ENCODE results near the gene BCAS3.

Gene BCAS3

DNA sequence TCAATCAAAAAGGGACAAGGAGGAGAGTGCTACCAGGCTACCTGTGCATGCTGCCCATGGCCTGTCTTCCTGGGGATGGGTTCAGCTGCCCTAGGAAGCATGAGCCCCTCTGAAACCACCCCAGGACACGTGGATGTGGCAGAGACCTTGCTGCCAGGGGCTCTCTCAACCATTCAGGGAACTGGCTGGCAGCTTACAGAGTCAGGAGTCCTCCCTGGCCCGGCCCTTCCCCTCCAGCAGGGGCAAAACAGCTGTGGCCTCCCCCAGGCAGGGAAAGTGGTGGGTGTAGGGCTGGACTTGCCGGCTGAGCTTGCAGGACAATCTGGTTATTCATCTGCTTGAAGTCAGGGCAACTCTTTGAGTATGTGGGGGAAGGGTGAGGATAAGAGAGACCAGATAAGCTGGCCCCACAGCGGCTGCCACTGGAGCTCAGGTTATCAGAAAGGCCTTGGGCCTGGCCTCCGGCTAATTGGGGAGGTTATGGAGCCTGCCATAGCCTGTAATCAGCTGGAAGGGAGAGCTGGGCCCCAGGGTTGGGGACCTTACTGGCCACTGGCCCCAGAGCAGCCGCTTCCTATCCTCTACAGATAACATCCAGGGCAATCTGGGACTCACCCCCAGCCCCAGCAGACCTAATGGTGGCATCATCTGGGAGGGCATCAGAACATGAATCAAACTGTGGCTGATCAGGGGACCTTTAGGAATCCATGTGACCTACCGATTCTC, 716.4 kb downstream of the BCAS3 start:
- Histone ChIP-seq H3K4me1 (ENCODE audit: insufficient read depth, low read length) (peaks cover 16% of the 10 kb centered on the region), H3K36me3 (ENCODE audit: insufficient read depth, low read length) (no peaks in the 10 kb centered on the region), H3K4me3 (ENCODE audit: low read length) (no peak overlapping the region), H3K9me3 (ENCODE audit: low read length) (no peaks in the 10 kb centered on the region), H2AFZ (ENCODE audit: low read depth, low read length) (no peak overlapping the region), H3K27me3 (ENCODE audit: insufficient read depth, low read length) (peaks cover 50% of the 10 kb centered on the region)

DNA sequence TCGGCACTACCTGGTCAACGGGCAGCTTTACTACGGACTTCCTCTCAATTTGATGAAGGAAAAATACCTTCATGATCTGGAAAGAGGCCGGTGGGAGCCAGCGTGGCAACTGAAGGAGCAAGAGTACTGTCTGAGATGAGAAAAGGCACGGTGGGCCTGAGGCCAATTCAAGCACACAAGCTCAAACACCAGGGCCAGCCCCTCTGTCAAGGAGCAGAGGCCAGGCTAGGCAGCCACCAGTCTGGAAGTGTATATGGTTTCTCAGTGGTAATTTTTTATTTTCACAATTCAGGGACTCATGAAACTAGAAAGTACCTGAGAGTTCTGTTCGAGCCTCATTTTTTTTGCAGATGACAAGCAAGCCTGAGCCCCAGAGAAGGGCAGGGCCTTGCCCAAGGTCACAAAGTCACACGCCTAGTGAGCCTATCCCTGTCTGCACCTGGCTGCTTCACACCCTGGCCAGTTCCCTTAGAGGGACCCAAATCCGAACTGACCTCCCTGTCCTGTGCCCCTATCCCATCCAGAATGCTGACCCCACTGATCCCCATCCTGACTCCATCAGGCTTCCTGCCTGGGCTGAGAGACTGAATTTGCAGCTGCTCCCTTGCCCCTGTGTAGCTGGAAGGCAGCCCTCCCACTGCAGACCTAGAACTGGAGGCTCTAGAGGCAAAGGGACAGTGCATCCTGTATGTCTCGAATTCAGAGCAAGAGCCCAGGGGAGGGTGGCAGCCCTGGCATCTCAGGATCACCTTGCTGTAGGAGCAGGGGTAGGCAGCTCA, 717.2 kb downstream of the BCAS3 start:
- Histone ChIP-seq H3K27me3 (ENCODE audit: insufficient read depth, low read length) (peaks cover 52% of the 10 kb centered on the region), H3K4me3 (ENCODE audit: low read length) (no peak overlapping the region), H3K36me3 (ENCODE audit: insufficient read depth, low read length) (no peaks in the 10 kb centered on the region), H2AFZ (ENCODE audit: low read depth, low read length) (no peak overlapping the region), H3K4me1 (ENCODE audit: insufficient read depth, low read length) (peaks cover 18% of the 10 kb centered on the region), H3K9me3 (ENCODE audit: low read length) (no peaks in the 10 kb centered on the region)

- peaks cover 52% of the 10 kb centered on the region for H3K27me3 ChIP-seq (ENCODE audit: insufficient read depth, low read length)
- H3K9me3 ChIP-seq (ENCODE audit: low read length), result no peaks in the 10 kb centered on the region
- H3K4me3 ChIP-seq (ENCODE audit: low read length), result no peak overlapping the region
- peaks cover 18% of the 10 kb centered on the region for H3K4me1 ChIP-seq (ENCODE audit: insufficient read depth, low read length)
- H2AFZ ChIP-seq (ENCODE audit: low read depth, low read length), result no peak overlapping the region
- no peaks in the 10 kb centered on the region for H3K36me3 ChIP-seq (ENCODE audit: insufficient read depth, low read length)
Observed at GRCh38 chr17:61395409-61395982, 717.8 kb downstream of the BCAS3 start.

DNA sequence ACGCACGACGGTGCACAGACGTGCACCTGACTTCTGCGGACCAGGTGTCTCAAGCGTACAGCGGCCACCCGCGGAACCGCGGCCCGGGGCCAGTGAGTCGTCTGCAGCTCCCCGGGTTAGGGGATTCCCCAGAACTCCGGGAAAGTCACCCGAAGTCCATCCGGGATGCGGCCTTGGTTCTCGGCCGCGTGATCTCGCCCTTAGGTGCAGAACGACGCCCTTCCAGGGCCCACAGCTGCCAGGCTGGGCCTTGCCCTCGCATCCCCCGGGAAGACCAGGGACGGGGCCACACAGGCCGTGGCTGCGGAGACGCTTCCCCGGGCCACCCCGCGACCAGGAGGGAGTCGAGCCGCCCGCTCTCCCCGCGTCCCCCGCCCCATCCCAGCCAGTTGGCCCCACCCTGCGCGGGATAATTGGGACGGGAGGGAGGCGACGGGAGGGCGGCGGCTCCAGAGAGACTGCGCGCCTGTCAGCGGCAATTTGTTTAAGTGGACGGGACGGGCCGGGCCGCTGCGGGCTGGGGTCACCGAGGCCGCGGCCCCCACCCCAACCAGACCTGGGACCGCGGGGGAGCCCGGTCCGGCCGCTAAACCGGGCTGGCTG, 718.4 kb downstream of the BCAS3 start:
- H3K9me3 ChIP-seq (ENCODE audit: low read length), result no peaks in the 10 kb centered on the region
- H3K36me3 ChIP-seq (ENCODE audit: insufficient read depth, low read length), result no peaks in the 10 kb centered on the region
- peaks cover 22% of the 10 kb centered on the region for H3K4me1 ChIP-seq (ENCODE audit: insufficient read depth, low read length)
- peaks cover 58% of the 10 kb centered on the region for H3K27me3 ChIP-seq (ENCODE audit: insufficient read depth, low read length)
- no peak overlapping the region for H3K4me3 ChIP-seq (ENCODE audit: low read length)
- H2AFZ ChIP-seq (ENCODE audit: low read depth, low read length), result no peak overlapping the region

- peak overlapping the region; percentile 45 for H3K4me3 ChIP-seq (ENCODE audit: low read length)
- H3K4me1 ChIP-seq (ENCODE audit: insufficient read depth, low read length), result peaks cover 22% of the 10 kb centered on the region
- no peaks in the 10 kb centered on the region for H3K9me3 ChIP-seq (ENCODE audit: low read length)
- no peaks in the 10 kb centered on the region for H3K36me3 ChIP-seq (ENCODE audit: insufficient read depth, low read length)
- H2AFZ ChIP-seq (ENCODE audit: low read depth, low read length), result no peak overlapping the region
- peaks cover 63% of the 10 kb centered on the region for H3K27me3 ChIP-seq (ENCODE audit: insufficient read depth, low read length)
Observed at GRCh38 chr17:61396586-61397085, 719.0 kb downstream of the BCAS3 start.

GRCh38 chr17:61397086-61397842, 719.6 kb downstream of the BCAS3 start:
- H3K4me3 ChIP-seq (ENCODE audit: low read length), result peak overlapping the region; percentile 45

GRCh38 chr17:61398721-61399130, 721.1 kb downstream of the BCAS3 start:
- Histone ChIP-seq H3K27me3 (ENCODE audit: insufficient read depth, low read length) (peaks cover 81% of the 10 kb centered on the region), H3K4me3 (ENCODE audit: low read length) (peak overlapping the region; percentile 44), H3K36me3 (ENCODE audit: insufficient read depth, low read length) (no peaks in the 10 kb centered on the region), H2AFZ (ENCODE audit: low read depth, low read length) (peak overlapping the region; percentile 70), H3K9me3 (ENCODE audit: low read length) (no peaks in the 10 kb centered on the region), H3K4me1 (ENCODE audit: insufficient read depth, low read length) (peaks cover 22% of the 10 kb centered on the region)

More at GRCh38 chr17:61397086-61397842, 719.6 kb downstream of the BCAS3 start:
- no peaks in the 10 kb centered on the region for H3K36me3 ChIP-seq (ENCODE audit: insufficient read depth, low read length)
- H3K4me1 ChIP-seq (ENCODE audit: insufficient read depth, low read length), result peaks cover 22% of the 10 kb centered on the region
- peaks cover 69% of the 10 kb centered on the region for H3K27me3 ChIP-seq (ENCODE audit: insufficient read depth, low read length)
- H3K9me3 ChIP-seq (ENCODE audit: low read length), result no peaks in the 10 kb centered on the region
- H2AFZ ChIP-seq (ENCODE audit: low read depth, low read length), result no peak overlapping the region

GRCh38 chr17:61399131-61400065, 721.7 kb downstream of the BCAS3 start, which contains the start of gene TBX2:
TBX2 (plus strand) TSS chr17:61399843; CDS start chr17:61400177, 334 bp downstream.
- Histone ChIP-seq H3K27me3 (ENCODE audit: insufficient read depth, low read length) (peaks cover 81% of the 10 kb centered on the region), H3K4me1 (ENCODE audit: insufficient read depth, low read length) (peaks cover 22% of the 10 kb centered on the region), H3K4me3 (ENCODE audit: low read length) (peak within 1 kb of the TSS; percentile 44), H3K36me3 (ENCODE audit: insufficient read depth, low read length) (no peaks in the 10 kb centered on the region), H3K9me3 (ENCODE audit: low read length) (no peaks in the 10 kb centered on the region), H2AFZ (ENCODE audit: low read depth, low read length) (peak within 1 kb of the TSS; percentile 70)

GRCh38 chr17:61400066-61400716, 722.5 kb downstream of the BCAS3 start:
- no peaks in the 10 kb centered on the region for H3K36me3 ChIP-seq (ENCODE audit: insufficient read depth, low read length)
- H3K9me3 ChIP-seq (ENCODE audit: low read length), result no peaks in the 10 kb centered on the region
- H3K4me1 ChIP-seq (ENCODE audit: insufficient read depth, low read length), result peaks cover 22% of the 10 kb centered on the region
- peaks cover 81% of the 10 kb centered on the region for H3K27me3 ChIP-seq (ENCODE audit: insufficient read depth, low read length)
- H2AFZ ChIP-seq (ENCODE audit: low read depth, low read length), result no peak overlapping the region
- peak overlapping the region; percentile 44 for H3K4me3 ChIP-seq (ENCODE audit: low read length)

DNA sequence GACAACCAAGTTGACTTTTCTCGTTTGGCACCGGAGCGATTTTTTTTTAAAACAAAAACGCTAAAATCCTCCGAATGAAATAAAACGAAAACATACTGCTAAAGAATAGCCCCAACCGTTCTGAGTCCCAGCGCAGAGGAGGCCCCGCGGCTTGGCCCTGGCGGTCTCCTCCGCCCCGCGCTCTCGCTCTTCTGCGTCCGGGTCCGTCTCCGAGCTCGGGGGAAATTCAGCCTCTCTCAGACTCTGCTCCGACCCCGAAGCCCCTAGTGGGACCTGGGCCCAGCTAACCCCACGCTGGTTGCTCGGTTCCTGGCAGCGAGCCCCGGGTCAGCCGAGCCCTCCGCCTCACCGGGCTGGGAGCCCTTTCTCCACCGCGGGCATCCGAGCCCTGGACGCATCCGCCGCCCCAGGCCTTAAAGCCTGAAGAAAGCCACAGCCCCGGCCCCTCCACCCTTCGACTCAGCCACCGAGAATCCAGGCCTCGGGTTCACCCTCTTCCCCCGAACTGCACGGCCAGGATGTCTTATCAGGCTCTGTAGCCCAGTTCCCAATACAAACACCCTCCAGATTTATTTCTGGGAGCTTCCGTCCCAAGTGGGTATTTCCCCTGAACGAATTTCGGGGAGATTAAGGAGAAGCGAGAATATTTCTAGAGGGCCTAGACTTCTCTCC, 723.2 kb downstream of the BCAS3 start:
- Histone ChIP-seq H3K9me3 (ENCODE audit: low read length) (no peaks in the 10 kb centered on the region), H3K4me3 (ENCODE audit: low read length) (peak overlapping the region; percentile 24), H3K27me3 (ENCODE audit: insufficient read depth, low read length) (peaks cover 82% of the 10 kb centered on the region), H3K4me1 (ENCODE audit: insufficient read depth, low read length) (peaks cover 22% of the 10 kb centered on the region), H3K36me3 (ENCODE audit: insufficient read depth, low read length) (no peaks in the 10 kb centered on the region), H2AFZ (ENCODE audit: low read depth, low read length) (no peak overlapping the region)

Measured in neuron (in vitro differentiated cells).